Measurements from ENCODE around the gene MRPL1.

The MRPL1 gene

GRCh38 chr4:77848508-77848907 is 14.1 kb upstream of the MRPL1 start:
- TF ChIP-seq CTCF (IDR thresholded peaks at IDR 0.05; ENCODE audit: low read depth, low read length, missing control alignments), result no peak
- no peak overlapping the region for H3K4me3 ChIP-seq (ENCODE audit: low read depth, low read length)
- in situ Hi-C loops (cut with HindIII; ENCODE audit: low sequenced_read_pairs), result no loop called here
- DNase-seq (ENCODE audit: low read depth), result no peak

- TF ChIP-seq CTCF (IDR thresholded peaks at IDR 0.05; ENCODE audit: low read depth, low read length, missing control alignments), result no peak
- in situ Hi-C loops (cut with HindIII; ENCODE audit: low sequenced_read_pairs), result no loop called here
- H3K4me3 ChIP-seq (ENCODE audit: low read depth, low read length), result no peak overlapping the region
- DNase-seq (ENCODE audit: low read depth), result no peak
Observed at GRCh38 chr4:77849278-77849965, 13.2 kb upstream of the MRPL1 start.

GRCh38 chr4:77852892-77853495 is 9.6 kb upstream of the MRPL1 start:
- in situ Hi-C loops (cut with HindIII; ENCODE audit: low sequenced_read_pairs), result no loop called here
- no peak for DNase-seq (ENCODE audit: low read depth)
- no peak for TF ChIP-seq CTCF (IDR thresholded peaks at IDR 0.05; ENCODE audit: low read depth, low read length, missing control alignments)
- H3K4me3 ChIP-seq (ENCODE audit: low read depth, low read length), result no peak overlapping the region

GRCh38 chr4:77854431-77855111 is 8.1 kb upstream of the MRPL1 start:
- no peak for DNase-seq (ENCODE audit: low read depth)
- H3K4me3 ChIP-seq (ENCODE audit: low read depth, low read length), result no peak overlapping the region
- in situ Hi-C loops (cut with HindIII; ENCODE audit: low sequenced_read_pairs), result no loop called here
- no peak for TF ChIP-seq CTCF (IDR thresholded peaks at IDR 0.05; ENCODE audit: low read depth, low read length, missing control alignments)

- in situ Hi-C loops (cut with HindIII; ENCODE audit: low sequenced_read_pairs), result no loop called here
- no peak for TF ChIP-seq CTCF (IDR thresholded peaks at IDR 0.05; ENCODE audit: low read depth, low read length, missing control alignments)
- no peak for DNase-seq (ENCODE audit: low read depth)
- H3K4me3 ChIP-seq (ENCODE audit: low read depth, low read length), result no peak overlapping the region
Observed at GRCh38 chr4:77856152-77856551, 6.5 kb upstream of the MRPL1 start.

- H3K4me3 ChIP-seq (ENCODE audit: low read depth, low read length), result no peak overlapping the region
- in situ Hi-C loops (cut with HindIII; ENCODE audit: low sequenced_read_pairs), result no loop called here
- TF ChIP-seq CTCF (IDR thresholded peaks at IDR 0.05; ENCODE audit: low read depth, low read length, missing control alignments), result no peak
- DNase-seq (ENCODE audit: low read depth), result no peak
Observed at GRCh38 chr4:77859256-77859655, 3.4 kb upstream of the MRPL1 start.
